ENCODE results near the gene ASB15.

The ASB15 gene

GRCh38 chr7:123598657-123599056 is 3.0 kb upstream of the ASB15 start:
- no peak for TF ChIP-seq TCF12 (IDR thresholded peaks at IDR 0.05; ENCODE audit: low read depth)
- TF ChIP-seq, protein P1, sequence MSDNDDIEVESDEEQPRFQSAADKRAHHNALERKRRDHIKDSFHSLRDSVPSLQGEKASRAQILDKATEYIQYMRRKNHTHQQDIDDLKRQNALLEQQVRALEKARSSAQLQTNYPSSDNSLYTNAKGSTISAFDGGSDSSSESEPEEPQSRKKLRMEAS (IDR thresholded peaks at IDR 0.05) = no peak
- TF ChIP-seq TEAD4 (IDR thresholded peaks at IDR 0.05) = no peak
- no peak for TF ChIP-seq EGR1 (IDR thresholded peaks at IDR 0.05)
- TF ChIP-seq CREB1 (IDR thresholded peaks at IDR 0.05; ENCODE audit: low read depth) = no peak
- no peak for TF ChIP-seq RAD21 (IDR thresholded peaks at IDR 0.05; ENCODE audit: low read depth)
- TF ChIP-seq ZBTB7A (IDR thresholded peaks at IDR 0.05; ENCODE audit: low read depth) = no peak
- TF ChIP-seq FOXM1 (IDR thresholded peaks at IDR 0.05; ENCODE audit: borderline replicate concordance, low read depth) = no peak
- no peak for TF ChIP-seq TAF1 (IDR thresholded peaks at IDR 0.05; ENCODE audit: low read depth)
- no peak for TF ChIP-seq NFIC (IDR thresholded peaks at IDR 0.05)
- TF ChIP-seq CEBPB (IDR thresholded peaks at IDR 0.05) = no peak
- no peak for TF ChIP-seq USF1 (IDR thresholded peaks at IDR 0.05)
- TF ChIP-seq, protein P2, sequence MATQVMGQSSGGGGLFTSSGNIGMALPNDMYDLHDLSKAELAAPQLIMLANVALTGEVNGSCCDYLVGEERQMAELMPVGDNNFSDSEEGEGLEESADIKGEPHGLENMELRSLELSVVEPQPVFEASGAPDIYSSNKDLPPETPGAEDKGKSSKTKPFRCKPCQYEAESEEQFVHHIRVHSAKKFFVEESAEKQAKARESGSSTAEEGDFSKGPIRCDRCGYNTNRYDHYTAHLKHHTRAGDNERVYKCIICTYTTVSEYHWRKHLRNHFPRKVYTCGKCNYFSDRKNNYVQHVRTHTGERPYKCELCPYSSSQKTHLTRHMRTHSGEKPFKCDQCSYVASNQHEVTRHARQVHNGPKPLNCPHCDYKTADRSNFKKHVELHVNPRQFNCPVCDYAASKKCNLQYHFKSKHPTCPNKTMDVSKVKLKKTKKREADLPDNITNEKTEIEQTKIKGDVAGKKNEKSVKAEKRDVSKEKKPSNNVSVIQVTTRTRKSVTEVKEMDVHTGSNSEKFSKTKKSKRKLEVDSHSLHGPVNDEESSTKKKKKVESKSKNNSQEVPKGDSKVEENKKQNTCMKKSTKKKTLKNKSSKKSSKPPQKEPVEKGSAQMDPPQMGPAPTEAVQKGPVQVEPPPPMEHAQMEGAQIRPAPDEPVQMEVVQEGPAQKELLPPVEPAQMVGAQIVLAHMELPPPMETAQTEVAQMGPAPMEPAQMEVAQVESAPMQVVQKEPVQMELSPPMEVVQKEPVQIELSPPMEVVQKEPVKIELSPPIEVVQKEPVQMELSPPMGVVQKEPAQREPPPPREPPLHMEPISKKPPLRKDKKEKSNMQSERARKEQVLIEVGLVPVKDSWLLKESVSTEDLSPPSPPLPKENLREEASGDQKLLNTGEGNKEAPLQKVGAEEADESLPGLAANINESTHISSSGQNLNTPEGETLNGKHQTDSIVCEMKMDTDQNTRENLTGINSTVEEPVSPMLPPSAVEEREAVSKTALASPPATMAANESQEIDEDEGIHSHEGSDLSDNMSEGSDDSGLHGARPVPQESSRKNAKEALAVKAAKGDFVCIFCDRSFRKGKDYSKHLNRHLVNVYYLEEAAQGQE (IDR thresholded peaks at IDR 0.05; ENCODE audit: low read depth) = no peak
- TF ChIP-seq EP300 (IDR thresholded peaks at IDR 0.05; ENCODE audit: borderline replicate concordance) = no peak
- no peak for TF ChIP-seq YY1 (IDR thresholded peaks at IDR 0.05; ENCODE audit: low read depth)

- TF ChIP-seq TEAD4 (IDR thresholded peaks at IDR 0.05) (no peak), RAD21 (IDR thresholded peaks at IDR 0.05; ENCODE audit: low read depth) (no peak), EP300 (IDR thresholded peaks at IDR 0.05; ENCODE audit: borderline replicate concordance) (no peak), CREB1 (IDR thresholded peaks at IDR 0.05; ENCODE audit: low read depth) (no peak), USF1 (IDR thresholded peaks at IDR 0.05) (no peak), YY1 (IDR thresholded peaks at IDR 0.05; ENCODE audit: low read depth) (no peak)
- TF ChIP-seq, protein P2 (IDR thresholded peaks at IDR 0.05; ENCODE audit: low read depth) = no peak
- TF ChIP-seq, protein P1 (IDR thresholded peaks at IDR 0.05) = no peak
Measured at GRCh38 chr7:123599766-123600165, 1.9 kb upstream of the ASB15 start.

DNA sequence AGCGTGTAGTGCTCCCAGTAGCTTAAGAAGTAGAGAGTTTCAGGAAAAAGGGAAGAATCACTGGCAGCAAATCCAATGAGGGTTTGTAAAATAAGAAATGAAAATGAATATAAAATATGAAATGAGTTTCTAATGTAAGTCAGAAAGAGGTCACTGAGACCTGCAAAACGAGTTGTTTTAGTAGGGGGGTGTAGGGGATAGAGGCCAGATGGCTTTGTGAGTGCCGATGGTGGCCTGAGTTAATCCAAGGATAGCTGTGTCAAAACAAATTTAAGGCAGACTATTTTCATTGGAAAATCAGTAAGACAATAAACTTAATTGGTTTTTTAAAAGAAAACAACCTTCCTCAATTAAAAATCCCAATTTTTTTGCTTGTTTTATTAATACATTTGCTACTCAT is 745 bp upstream of the ASB15 start:
- TF ChIP-seq, protein P2 (IDR thresholded peaks at IDR 0.05; ENCODE audit: low read depth) = no peak
- TF ChIP-seq FOXM1 (IDR thresholded peaks at IDR 0.05; ENCODE audit: borderline replicate concordance, low read depth) (no peak), EP300 (IDR thresholded peaks at IDR 0.05; ENCODE audit: borderline replicate concordance) (no peak), CREB1 (IDR thresholded peaks at IDR 0.05; ENCODE audit: low read depth) (no peak), NFIC (IDR thresholded peaks at IDR 0.05) (no peak), ZBTB7A (IDR thresholded peaks at IDR 0.05; ENCODE audit: low read depth) (no peak), EGR1 (IDR thresholded peaks at IDR 0.05) (no peak), TCF12 (IDR thresholded peaks at IDR 0.05; ENCODE audit: low read depth) (no peak), YY1 (IDR thresholded peaks at IDR 0.05; ENCODE audit: low read depth) (no peak), USF1 (IDR thresholded peaks at IDR 0.05) (no peak), TAF1 (IDR thresholded peaks at IDR 0.05; ENCODE audit: low read depth) (no peak)
- TF ChIP-seq, protein P1 (IDR thresholded peaks at IDR 0.05) = no peak

DNA sequence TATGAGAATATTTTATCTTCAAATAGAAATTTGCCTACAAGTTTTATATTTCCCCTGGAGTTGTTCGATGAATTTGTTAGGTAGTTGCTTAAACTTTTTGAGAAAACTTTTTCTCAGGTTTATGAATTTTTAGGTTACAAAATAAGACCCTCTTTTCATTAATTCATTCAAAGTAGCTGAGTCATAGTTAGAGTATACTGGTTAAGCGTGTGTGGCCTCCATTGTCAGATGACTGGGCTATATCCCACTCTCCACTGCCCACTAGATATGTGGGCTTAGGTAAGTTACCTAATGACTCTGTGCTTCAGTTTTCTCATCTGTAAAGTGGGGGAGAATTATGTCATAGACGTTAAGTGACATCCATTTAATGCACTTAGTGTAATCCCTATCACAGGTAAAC is 1.0 kb downstream of the ASB15 start:
- no peak for TF ChIP-seq FOXM1 (IDR thresholded peaks at IDR 0.05; ENCODE audit: borderline replicate concordance, low read depth)
- no peak for TF ChIP-seq EP300 (IDR thresholded peaks at IDR 0.05; ENCODE audit: borderline replicate concordance)
- no peak for TF ChIP-seq NFIC (IDR thresholded peaks at IDR 0.05)
- TF ChIP-seq CEBPB (IDR thresholded peaks at IDR 0.05) = no peak

Measured in Ishikawa (cell line).